Stomach smooth muscle (tissue), 2 donors: ENCODE results near the gene AQP12B.

Source experiments
- H3K27ac ChIP-seq: one replicate; pipeline ENCODE4 v1.7.0; 2013; ENCODE audit warnings: mild to moderate bottlenecking, low read length, inconsistent platforms
- H3K27me3 ChIP-seq, 2 donors: one replicate each; pipeline ENCODE4 v1.7.0; 2013; ENCODE audit warnings: low read length in 2 of 2; ENCODE audit not compliant: insufficient read depth in 2 of 2, control insufficient read depth in 1 of 2
- H3K36me3 ChIP-seq, 2 donors: one replicate each; pipeline ENCODE4 v1.7.0; 2013; ENCODE audit warnings: low read length in 2 of 2; ENCODE audit not compliant: control insufficient read depth in 2 of 2, insufficient read depth in 2 of 2
- H3K4me1 ChIP-seq: one replicate; pipeline ENCODE4 v1.7.0; 2013; ENCODE audit warnings: low read length; ENCODE audit not compliant: control insufficient read depth, insufficient read depth
- H3K4me3 ChIP-seq, 2 donors: one replicate each; pipeline ENCODE4 v1.7.0; 2013; ENCODE audit warnings: low read length in 2 of 2
- H3K9ac ChIP-seq, 2 donors: one replicate each; pipeline ENCODE4 v1.7.0; 2013; ENCODE audit warnings: low read length in 2 of 2, mild to moderate bottlenecking in 1 of 2
- H3K9me3 ChIP-seq, 2 donors: one replicate each; pipeline ENCODE4 v1.7.0; 2013; ENCODE audit warnings: low read length in 2 of 2; ENCODE audit not compliant: control insufficient read depth in 2 of 2
- donor health status: healthy.
- donor health status: Pancreatic carcinoma.

The AQP12B gene

GRCh38 chr2:240724431-240724830, 41.7 kb upstream of the AQP12B start:
- no peak overlapping the region for H3K4me3 ChIP-seq
- H3K9me3 ChIP-seq, result no peaks in the 10 kb centered on the region
- H3K36me3 ChIP-seq, result no peaks in the 10 kb centered on the region
- no peak overlapping the region for H3K27ac ChIP-seq
- H3K9ac ChIP-seq, result no peak overlapping the region
- no peaks in the 10 kb centered on the region for H3K4me1 ChIP-seq
- H3K27me3 ChIP-seq, result peaks cover 0 to 2% of the 10 kb centered on the region in 2 donors

GRCh38 chr2:240723851-240724250, 41.2 kb upstream of the AQP12B start:
- no peaks in the 10 kb centered on the region for H3K9me3 ChIP-seq
- H3K4me1 ChIP-seq, result no peaks in the 10 kb centered on the region
- no peaks in the 10 kb centered on the region for H3K36me3 ChIP-seq
- H3K9ac ChIP-seq, result no peak overlapping the region
- H3K4me3 ChIP-seq, result no peak overlapping the region
- H3K27ac ChIP-seq, result no peak overlapping the region
- H3K27me3 ChIP-seq, result peaks cover 0 to under 1% of the 10 kb centered on the region in 2 donors

GRCh38 chr2:240722796-240723735, 40.4 kb upstream of the AQP12B start:
- H3K4me1 ChIP-seq, result no peaks in the 10 kb centered on the region
- no peaks in the 10 kb centered on the region for H3K36me3 ChIP-seq
- H3K27ac ChIP-seq, result no peak overlapping the region
- H3K27me3 ChIP-seq, result no peaks in the 10 kb centered on the region
- H3K4me3 ChIP-seq, result no peak overlapping the region
- H3K9ac ChIP-seq, result no peak overlapping the region
- no peaks in the 10 kb centered on the region for H3K9me3 ChIP-seq

- no peaks in the 10 kb centered on the region for H3K27me3 ChIP-seq
- H3K9ac ChIP-seq, result no peak overlapping the region
- no peaks in the 10 kb centered on the region for H3K36me3 ChIP-seq
- H3K9me3 ChIP-seq, result no peaks in the 10 kb centered on the region
- H3K4me1 ChIP-seq, result no peaks in the 10 kb centered on the region
- no peak overlapping the region for H3K4me3 ChIP-seq
- no peak overlapping the region for H3K27ac ChIP-seq
Measured at GRCh38 chr2:240722376-240722775, 39.7 kb upstream of the AQP12B start.

GRCh38 chr2:240721596-240722180, 39.0 kb upstream of the AQP12B start:
- Histone ChIP-seq H3K36me3 (no peaks in the 10 kb centered on the region), H3K9ac (no peak overlapping the region), H3K9me3 (no peaks in the 10 kb centered on the region)

GRCh38 chr2:240720686-240721595, 38.3 kb upstream of the AQP12B start:
- no peaks in the 10 kb centered on the region for H3K4me1 ChIP-seq
- H3K36me3 ChIP-seq, result no peaks in the 10 kb centered on the region
- no peak overlapping the region for H3K4me3 ChIP-seq
- H3K9ac ChIP-seq, result no peak overlapping the region
- H3K27me3 ChIP-seq, result no peaks in the 10 kb centered on the region
- no peak overlapping the region for H3K27ac ChIP-seq
- H3K9me3 ChIP-seq, result no peaks in the 10 kb centered on the region

More at GRCh38 chr2:240721596-240722180, 39.0 kb upstream of the AQP12B start:
- no peaks in the 10 kb centered on the region for H3K27me3 ChIP-seq
- no peak overlapping the region for H3K4me3 ChIP-seq
- no peaks in the 10 kb centered on the region for H3K4me1 ChIP-seq
- no peak overlapping the region for H3K27ac ChIP-seq

GRCh38 chr2:240719676-240720545, 37.2 kb upstream of the AQP12B start:
- no peak overlapping the region for H3K9ac ChIP-seq
- H3K4me3 ChIP-seq, result no peak overlapping the region
- H3K9me3 ChIP-seq, result no peaks in the 10 kb centered on the region
- H3K27me3 ChIP-seq, result no peaks in the 10 kb centered on the region
- H3K4me1 ChIP-seq, result no peaks in the 10 kb centered on the region
- no peak overlapping the region for H3K27ac ChIP-seq
- no peaks in the 10 kb centered on the region for H3K36me3 ChIP-seq

- H3K4me1 ChIP-seq, result no peaks in the 10 kb centered on the region
- no peaks in the 10 kb centered on the region for H3K9me3 ChIP-seq
- no peaks in the 10 kb centered on the region for H3K36me3 ChIP-seq
- no peak overlapping the region for H3K4me3 ChIP-seq
- no peaks in the 10 kb centered on the region for H3K27me3 ChIP-seq
- no peak overlapping the region for H3K27ac ChIP-seq
- no peak overlapping the region for H3K9ac ChIP-seq
Measured at GRCh38 chr2:240718896-240719490, 36.3 kb upstream of the AQP12B start.

GRCh38 chr2:240717681-240718581, 35.2 kb upstream of the AQP12B start:
- H3K27me3 ChIP-seq, result no peaks in the 10 kb centered on the region
- H3K36me3 ChIP-seq, result no peaks in the 10 kb centered on the region

More at GRCh38 chr2:240717681-240718581, 35.2 kb upstream of the AQP12B start:
- Histone ChIP-seq H3K27ac (no peak overlapping the region), H3K4me3 (no peak overlapping the region), H3K9me3 (no peaks in the 10 kb centered on the region), H3K4me1 (no peaks in the 10 kb centered on the region), H3K9ac (no peak overlapping the region)
